ENCODE results near the gene NAPSA. TPM values are rescaled to one million over a fixed set of nuclear protein-coding genes. Genes with fewer than 3 reads are reported as not detected.

Gene NAPSA
- total and polyA plus RNA-seq, 2 donors (not counting 3 experiments of a cell fraction or from before 2014, with no cell fraction given), result 0.19 TPM; not detected in 1

DNA sequence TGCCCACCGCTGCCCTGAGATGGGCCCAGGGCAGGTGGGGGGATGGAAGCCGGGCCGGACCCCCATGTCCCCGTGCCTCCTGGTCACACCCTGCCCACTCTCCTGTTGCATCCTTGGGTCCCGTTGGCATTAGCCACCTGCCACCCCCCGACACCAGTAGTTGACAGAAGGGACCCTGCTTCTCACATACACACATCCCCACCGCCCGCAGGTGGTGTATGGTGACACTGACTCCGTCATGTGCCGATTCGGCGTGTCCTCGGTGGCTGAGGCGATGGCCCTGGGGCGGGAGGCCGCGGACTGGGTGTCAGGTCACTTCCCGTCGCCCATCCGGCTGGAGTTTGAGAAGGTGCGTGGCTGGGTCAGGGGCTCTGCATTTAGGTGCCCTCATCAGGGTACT is 48.1 kb upstream of the NAPSA start:
- Histone ChIP-seq H3K4me3 (replicated peaks in 1 of 3; ENCODE audit: insufficient read depth in 1 of 3, low read depth in 1 of 3, low read length in 3 of 3) (no peak overlapping the region), H3K27me3 (ENCODE audit: control insufficient read depth in 2 of 2, insufficient read depth in 2 of 2, low read length in 2 of 2) (peaks cover 1 to 3% of the 10 kb centered on the region in 2 experiments), H3K4me2 (ENCODE audit: insufficient read depth, low read length) (no peak overlapping the region), H3K27ac (ENCODE audit: insufficient read depth, low read depth, low read length) (no peak overlapping the region), H3K9ac (replicated peaks; ENCODE audit: extremely low read depth, insufficient read depth, low read length) (no peak overlapping the region), H3K9me3 (replicated peaks; ENCODE audit: control insufficient read depth, insufficient read depth, low read length) (no peaks in the 10 kb centered on the region), H3K9me1 (replicated peaks; ENCODE audit: control insufficient read depth, extremely low read depth, insufficient read depth, low read length) (no peaks in the 10 kb centered on the region), H2AFZ (ENCODE audit: low read depth, low read length) (no peak overlapping the region), H3K4me1 (ENCODE audit: control insufficient read depth, extremely low read depth, insufficient read depth, low read length) (no peaks in the 10 kb centered on the region), H4K20me1 (replicated peaks; ENCODE audit: control insufficient read depth, extremely low read depth, insufficient read depth, low read length) (no peaks in the 10 kb centered on the region), H3K79me2 (ENCODE audit: control insufficient read depth, insufficient read depth, low read length) (no peaks in the 10 kb centered on the region), H3K36me3 (ENCODE audit: control insufficient read depth in 2 of 2, extremely low read depth in 1 of 2, insufficient read depth in 2 of 2, low read length in 2 of 2) (peaks cover 0 to 3% of the 10 kb centered on the region in 2 experiments)
- TF ChIP-seq, protein P1, sequence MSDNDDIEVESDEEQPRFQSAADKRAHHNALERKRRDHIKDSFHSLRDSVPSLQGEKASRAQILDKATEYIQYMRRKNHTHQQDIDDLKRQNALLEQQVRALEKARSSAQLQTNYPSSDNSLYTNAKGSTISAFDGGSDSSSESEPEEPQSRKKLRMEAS (IDR thresholded peaks at IDR 0.05; ENCODE audit: insufficient read depth, insufficient read length), result no peak
- TF ChIP-seq MYC (IDR thresholded peaks at IDR 0.05; ENCODE audit: low read depth, low read length) (no peak), POLR2AphosphoS5 (IDR thresholded peaks at IDR 0.05; ENCODE audit: insufficient read depth, low read depth, low read length) (no peak), POLR2A (IDR thresholded peaks at IDR 0.05; ENCODE audit: low read depth, low read length) (no peak), GATA2 (IDR thresholded peaks at IDR 0.05; ENCODE audit: insufficient read depth, insufficient read length, low read depth, low read length) (no peak), FOS (IDR thresholded peaks at IDR 0.05; ENCODE audit: borderline replicate concordance, insufficient read depth, low read length) (no peak), EZH2 (IDR thresholded peaks at IDR 0.05; ENCODE audit: borderline replicate concordance, low read depth, low read length, severe bottlenecking) (no peak), JUN (IDR thresholded peaks at IDR 0.05; ENCODE audit: borderline replicate concordance, insufficient read depth, insufficient read length, low read depth) (no peak)
- TF ChIP-seq, protein P2, sequence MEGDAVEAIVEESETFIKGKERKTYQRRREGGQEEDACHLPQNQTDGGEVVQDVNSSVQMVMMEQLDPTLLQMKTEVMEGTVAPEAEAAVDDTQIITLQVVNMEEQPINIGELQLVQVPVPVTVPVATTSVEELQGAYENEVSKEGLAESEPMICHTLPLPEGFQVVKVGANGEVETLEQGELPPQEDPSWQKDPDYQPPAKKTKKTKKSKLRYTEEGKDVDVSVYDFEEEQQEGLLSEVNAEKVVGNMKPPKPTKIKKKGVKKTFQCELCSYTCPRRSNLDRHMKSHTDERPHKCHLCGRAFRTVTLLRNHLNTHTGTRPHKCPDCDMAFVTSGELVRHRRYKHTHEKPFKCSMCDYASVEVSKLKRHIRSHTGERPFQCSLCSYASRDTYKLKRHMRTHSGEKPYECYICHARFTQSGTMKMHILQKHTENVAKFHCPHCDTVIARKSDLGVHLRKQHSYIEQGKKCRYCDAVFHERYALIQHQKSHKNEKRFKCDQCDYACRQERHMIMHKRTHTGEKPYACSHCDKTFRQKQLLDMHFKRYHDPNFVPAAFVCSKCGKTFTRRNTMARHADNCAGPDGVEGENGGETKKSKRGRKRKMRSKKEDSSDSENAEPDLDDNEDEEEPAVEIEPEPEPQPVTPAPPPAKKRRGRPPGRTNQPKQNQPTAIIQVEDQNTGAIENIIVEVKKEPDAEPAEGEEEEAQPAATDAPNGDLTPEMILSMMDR (IDR thresholded peaks at IDR 0.05; ENCODE audit: extremely low read depth in 1 of 2, insufficient read depth in 1 of 2, low read depth in 1 of 2, low read length in 2 of 2), result no peak
- no peak for DNase-seq (ENCODE audit: low read depth, low spot score)
- FAIRE-seq, result no peak
- BruUV-seq (replicated peaks), result no TSS peak
- ChIA-PET CTCF (interaction anchor here (1.0 to 5.7 kb wide), 2 partner anchors 46 to 56 kb away, joined by 4 to 88 read pairs; no protein-coding TSS in a partner anchor), POLR2A (no interaction called here)
- dilution Hi-C loops (cut with MboI; ENCODE audit: extremely low pct_ligation_motif_present, low sequenced_read_pairs) (no loop called here), intact Hi-C loops (cut with micrococcal nuclease) (no loop called here)

Data from endothelial cell of umbilical vein (primary cell).